GM20000 (cell line): ENCODE measurements around the gene PRPF6.

Experiments used
- DNase-seq: peaks from one replicate; pipeline ENCODE4 v3.0.0; 2012; ENCODE audit warnings: low spot score
- CTCF ChIP-seq: IDR thresholded peaks from 2 replicates; pipeline ENCODE4 v1.5.1; 2012; ENCODE audit warnings: mild to moderate bottlenecking, control low read depth; ENCODE audit errors: extremely low read depth, missing control alignments

Gene PRPF6

GRCh38 chr20:63955281-63955826, 25.6 kb upstream of the PRPF6 start:
- peak; percentile 80 for DNase-seq
- TF ChIP-seq CTCF, result peak; percentile 32

DNA sequence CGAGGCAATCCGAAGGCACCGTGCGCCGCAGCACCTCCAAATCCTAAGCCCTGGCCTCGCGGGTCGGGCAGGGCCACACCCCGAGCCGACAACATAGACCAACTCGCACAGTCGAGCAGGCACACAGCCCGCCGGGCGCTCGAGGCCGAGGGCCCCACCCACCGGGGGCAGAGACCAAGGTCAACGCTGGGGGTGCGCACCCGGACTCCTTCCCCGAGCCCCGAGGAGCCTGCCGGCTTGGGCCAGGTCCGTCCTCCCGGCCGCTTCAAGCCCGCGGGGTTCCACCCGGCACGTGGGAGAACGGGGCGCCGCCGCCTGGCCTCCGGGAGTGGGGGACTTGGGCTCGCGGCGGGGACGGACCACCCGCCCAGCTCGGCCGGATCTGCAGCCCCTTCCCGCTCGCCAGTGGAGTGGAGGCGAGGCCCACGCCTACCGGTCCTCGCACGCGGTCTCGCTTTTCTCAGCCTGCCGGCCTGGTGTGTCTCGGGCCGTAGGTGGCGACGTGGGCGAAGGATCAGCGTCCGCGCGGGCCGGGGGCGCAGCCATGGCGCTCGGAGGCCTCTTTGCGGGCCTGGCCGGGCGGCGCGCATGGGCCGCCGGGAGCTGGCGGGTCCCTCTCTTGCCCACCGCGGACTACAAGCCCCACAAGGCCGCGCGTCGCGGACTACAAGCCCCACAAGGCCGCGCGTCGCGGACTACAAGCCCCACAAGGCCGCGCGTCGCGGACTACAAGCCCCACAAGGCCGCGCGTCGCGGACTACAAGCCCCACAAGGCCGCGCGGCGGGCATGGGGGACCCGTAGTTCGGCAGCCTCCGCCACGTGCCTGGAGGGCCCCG, 24.9 kb upstream of the PRPF6 start, which contains the start of gene UCKL1:
UCKL1 (minus strand) TSS at position 590 of the 837 bp plus-strand sequence; CDS start at position 546, 44 bp downstream.
- no peak for TF ChIP-seq CTCF
- peak; percentile 97 for DNase-seq

GRCh38 chr20:63956664-63957003, 24.3 kb upstream of the PRPF6 start:
- TF ChIP-seq CTCF, result no peak
- no peak for DNase-seq

- peak; percentile 78 for DNase-seq
- TF ChIP-seq CTCF, result no peak
These were observed 23.8 kb upstream of the PRPF6 start for GRCh38 chr20:63957004-63957689.

DNA sequence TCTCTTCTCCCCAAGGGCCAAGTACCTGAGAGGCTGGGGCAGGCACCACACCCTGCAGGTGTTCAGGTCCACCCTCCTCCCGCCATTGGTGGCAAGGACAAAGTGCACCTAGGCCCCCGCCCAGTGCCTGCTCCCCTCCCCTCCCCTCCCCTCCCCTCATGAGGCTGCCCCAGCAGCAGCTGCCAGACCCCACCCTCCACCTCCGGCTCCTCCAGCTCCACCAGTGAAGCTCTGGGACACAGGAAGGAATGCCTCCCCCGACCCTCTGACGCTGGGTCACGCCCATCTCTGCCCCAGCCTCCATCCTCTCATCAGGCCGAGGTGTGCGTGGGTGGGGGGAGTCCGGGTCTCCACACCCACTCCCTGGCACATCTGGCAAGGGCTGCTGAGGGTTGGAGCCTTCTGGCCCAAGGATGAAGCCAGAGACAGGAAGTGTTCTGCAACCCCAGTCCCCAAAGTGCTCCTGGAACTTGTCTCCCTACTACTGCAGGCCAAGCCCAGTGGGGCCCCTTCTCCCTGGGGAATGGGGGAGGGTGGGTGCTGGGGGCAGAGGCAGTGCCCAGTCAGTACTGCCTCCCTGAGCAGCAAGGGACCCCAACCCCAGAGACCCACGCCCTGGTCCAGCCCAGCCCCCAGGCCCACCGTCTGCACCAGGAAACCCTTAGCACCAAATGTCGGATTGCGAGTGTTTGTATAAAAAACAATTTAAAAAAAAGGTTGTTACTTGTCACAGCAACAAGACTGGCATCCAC, 23.1 kb upstream of the PRPF6 start:
- no peak for TF ChIP-seq CTCF
- DNase-seq, result no peak

GRCh38 chr20:63958471-63958870, 22.5 kb upstream of the PRPF6 start:
- no peak for DNase-seq
- TF ChIP-seq CTCF, result no peak
